HG03565 (cell line): ENCODE data around the gene CABYR.
A peak's percentile ranks its signal among the peaks of the same experiment; 100 is the strongest.

Experiments
- ATAC-seq: cut with Tn5 transposase; IDR thresholded peaks from one replicate; pipeline ENCODE4 v1.9.1; 2021; ENCODE audit warnings: mild to moderate bottlenecking, moderate library complexity; ENCODE audit not compliant: unreplicated experiment

CABYR gene

DNA sequence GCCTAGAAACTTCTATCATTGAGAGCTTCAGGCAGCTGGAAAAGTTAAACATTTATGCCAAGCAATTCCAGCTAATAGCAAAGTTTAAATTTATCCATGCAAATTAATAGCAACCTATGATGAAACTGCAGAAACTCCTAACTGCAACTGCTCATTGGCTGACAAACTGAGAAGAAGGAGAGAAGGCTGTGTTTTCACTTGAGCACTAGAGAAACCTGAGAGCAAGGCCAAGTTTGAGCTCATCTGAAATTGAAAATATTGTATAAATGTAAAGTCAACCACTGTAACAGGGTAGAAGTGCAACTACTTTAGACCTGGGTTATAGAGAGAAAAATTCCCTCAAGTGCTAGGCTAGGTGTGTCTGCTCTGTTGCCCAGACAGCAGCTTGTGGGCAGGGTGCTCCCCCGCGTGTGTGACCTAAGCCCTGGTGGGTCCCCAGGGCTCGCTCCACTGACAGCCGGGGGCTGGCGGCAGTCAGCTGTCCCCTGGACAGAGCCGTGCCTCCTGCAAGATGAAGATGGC is 50.2 kb downstream of the CABYR start:
- ATAC-seq = peak; percentile 76

- ATAC-seq = no peak
These were observed 50.9 kb downstream of the CABYR start for GRCh38 chr18:24189664-24190346.

GRCh38 chr18:24190590-24190989 is 51.7 kb downstream of the CABYR start:
- no peak for ATAC-seq

GRCh38 chr18:24195296-24196053 is 56.6 kb downstream of the CABYR start:
- ATAC-seq = no peak

DNA sequence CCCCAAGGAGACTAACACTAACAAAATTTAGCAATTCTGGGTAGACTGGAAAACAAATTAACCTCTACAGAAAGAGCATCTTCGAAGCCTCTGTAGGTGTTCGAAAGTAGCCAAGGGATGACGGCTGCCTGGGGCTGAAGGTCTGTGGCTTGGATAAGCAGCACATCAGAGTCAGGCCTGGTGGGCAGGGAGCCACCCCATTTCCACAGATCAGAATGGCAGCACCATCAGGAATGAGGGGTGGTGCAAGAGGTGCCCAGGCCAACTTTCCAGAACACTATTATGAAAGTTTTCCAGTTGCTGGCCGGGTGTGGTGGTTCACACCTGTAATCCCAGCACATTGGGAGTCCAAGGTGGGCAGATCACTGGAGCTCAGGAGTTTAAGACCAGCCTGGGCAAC is 57.9 kb downstream of the CABYR start:
- ATAC-seq = no peak

GRCh38 chr18:24197412-24197811 is 58.5 kb downstream of the CABYR start:
- no peak for ATAC-seq

DNA sequence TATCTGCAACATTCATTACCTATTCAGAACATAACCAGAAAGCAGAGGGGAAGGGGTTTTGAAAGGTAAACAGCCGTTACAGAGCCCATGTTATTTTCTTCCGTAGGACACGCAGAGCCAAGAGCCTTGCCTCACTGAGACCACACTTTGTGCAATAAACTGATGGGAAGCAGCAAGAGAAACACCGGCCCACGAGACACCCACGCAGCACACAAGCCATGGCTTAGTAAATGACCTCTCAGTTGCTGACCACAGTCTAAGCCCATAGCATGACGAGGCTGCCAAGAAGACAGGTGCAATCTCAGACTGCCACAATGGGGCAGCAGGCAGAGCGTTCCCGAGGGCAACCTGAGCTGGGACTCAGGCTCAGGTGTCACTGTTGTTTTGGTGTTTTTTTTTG is 59.6 kb downstream of the CABYR start:
- ATAC-seq = no peak

DNA sequence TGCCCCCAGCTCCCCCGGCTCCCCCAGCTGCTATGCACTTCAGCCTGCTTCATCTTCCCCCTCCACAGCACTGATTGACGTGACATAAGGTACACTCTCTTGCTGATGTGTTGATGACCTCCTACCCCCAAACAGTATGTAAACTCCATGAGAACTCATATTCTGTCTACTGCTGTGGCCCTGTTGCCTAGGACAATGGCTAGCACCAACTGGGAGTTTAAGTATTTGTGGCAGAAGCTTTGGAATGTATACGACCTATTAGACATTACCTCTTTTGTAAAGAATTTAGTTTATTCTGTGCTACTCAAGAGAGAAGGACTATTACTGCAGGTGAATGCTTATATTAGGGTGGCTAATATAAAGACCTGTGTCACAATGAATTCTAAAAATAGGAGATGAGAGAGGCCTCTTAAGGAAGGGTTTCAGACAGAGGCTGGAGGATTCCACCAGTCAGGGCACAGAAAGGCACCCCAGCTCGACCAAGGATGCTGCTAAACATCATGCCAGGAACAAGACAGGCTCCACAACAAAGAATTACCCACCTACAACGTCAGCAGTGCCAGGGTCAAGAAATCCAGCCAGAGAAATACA is 60.6 kb downstream of the CABYR start:
- no peak for ATAC-seq

DNA sequence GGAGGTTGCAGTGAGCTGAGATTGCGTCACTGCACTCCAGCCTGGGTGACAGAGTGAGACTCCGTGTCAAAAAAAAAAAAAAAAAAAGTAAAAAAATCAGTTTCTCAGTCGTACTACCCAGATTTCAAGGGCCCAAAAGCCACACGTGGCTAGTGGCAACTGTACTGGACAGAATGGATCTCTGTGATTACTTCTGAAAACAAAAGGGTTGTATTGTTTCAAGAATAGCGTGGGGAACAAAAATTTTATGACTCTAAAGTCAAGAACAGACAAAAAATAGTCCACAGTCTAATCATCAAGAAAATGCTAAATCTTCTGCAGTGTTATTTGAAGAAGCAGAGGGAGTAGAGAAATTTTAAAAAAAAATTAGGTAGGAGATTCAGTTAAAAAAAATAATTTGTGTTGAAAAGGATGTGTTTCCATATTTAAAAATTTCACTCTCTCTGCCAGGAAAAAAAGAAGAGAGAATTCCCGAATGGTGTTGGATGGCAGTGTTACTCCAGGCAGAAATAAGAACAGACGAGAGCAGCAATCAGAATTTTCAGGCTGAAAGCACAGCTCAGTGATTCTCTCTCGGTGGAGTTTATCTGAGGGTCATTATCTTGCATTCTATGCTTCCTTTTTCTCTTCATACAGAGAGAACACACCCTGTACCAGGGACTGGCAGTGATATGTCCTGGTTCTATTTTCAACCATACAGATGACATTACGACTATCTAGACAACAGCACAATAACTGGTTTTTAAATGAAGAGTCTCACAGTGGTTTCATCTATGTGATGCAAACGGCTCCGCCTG is 61.8 kb downstream of the CABYR start:
- ATAC-seq = no peak

DNA sequence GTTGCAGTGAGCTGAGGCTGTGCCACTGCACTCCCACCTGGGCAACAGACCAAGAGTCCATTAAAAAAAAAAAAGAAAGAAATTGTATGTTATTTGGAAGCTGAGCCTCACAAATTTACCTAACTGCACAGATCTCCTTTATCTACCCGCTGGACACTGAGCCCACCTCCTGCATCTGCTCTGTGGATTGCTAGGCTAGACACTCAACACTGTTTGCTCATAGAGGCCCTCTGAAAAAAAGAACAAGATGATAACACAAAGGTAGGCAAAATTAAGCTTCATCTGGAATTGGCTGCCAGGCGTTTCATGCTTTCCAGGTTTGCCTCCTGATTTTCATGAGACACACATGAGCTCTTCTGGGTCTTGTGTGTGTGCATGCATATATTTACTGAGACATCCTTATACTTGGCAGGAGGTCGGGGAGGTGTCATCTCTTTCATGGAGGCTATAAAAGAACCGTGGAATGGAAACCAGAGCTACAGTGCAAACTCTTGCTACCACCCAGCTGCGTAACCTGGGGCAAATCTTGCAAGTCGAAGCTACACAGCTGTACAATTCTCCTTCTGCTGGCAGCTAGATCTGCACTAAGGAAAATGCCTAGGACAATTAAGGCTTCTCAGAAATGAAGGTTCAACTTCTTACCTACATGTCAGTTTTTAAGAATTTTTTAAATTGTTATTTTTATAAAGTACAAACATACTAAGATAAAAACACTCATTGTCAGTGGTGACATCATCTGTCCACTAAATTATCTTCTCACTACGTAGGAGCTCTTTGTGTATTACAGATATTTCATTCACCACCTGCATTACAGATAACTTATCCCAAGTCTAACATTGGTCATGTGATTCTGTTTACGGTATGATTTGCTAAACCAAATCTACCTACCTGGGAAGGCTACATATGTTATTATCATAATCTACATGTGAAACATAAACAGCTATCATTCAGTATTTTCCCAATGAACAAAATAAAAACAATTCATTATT is 63.1 kb downstream of the CABYR start:
- no peak for ATAC-seq

DNA sequence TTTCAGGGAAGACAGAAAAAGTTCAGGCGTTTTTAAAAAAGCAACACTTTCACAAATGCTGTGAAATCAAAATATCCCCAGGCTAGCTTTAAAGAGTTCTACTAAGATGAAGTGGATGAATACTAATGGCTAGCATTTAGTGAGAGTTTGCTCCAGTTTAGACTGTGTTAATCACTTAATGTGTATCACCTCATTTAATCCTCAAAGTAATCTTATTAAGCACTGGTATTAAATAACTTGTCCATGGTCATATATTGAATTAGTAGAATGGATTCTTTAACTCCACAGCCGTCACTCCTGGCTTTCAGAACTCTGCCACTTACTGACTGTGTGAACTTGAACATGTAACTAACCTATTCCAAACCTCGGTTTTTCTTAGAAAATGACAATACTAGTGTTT is 66.0 kb downstream of the CABYR start:
- no peak for ATAC-seq

- no peak for ATAC-seq
These were observed 69.6 kb downstream of the CABYR start for GRCh38 chr18:24208270-24209035.

DNA sequence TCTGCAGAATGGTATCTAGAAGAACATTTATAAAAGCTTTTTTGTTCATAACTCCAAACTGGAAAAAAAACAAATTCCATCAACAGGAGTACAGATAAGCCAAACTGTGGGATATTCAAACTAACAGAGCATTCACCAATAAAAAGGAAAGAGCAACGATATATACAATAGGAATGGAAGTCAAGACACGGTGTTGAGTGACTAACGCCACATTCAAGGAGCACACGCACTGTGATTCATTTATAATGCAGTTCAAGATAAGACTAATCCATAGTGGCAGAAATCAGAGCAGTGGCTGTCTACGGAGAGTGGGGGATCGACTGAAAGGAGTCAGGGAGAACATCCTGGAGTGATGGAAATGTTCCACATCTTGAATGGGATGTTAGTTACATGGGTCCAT is 70.7 kb downstream of the CABYR start:
- no peak for ATAC-seq
